Activated CD8-positive, alpha-beta memory T cell treated with anti-CD3 and anti-CD28 coated beads, Interleukin-2, amount 50 U/mL, for 1 hour (primary cell): Measurements from ENCODE around the gene ZNF354C.
"Not testable (repeated sequence)": the region's sequence is repeated elsewhere in the genome, so short reads cannot be mapped to it uniquely, and the experiment has no call there.

ENCODE experiments used
- DNase-seq: peaks from one replicate; pipeline ENCODE4 v3.0.0-alpha.2; 2020; ENCODE audit errors: extremely low read depth

The ZNF354C gene

GRCh38 chr5:179060116-179061008 is at the start of gene ZNF354C:
Gene ZNF354C, plus strand, starts transcription at chr5:179060373. Its CDS starts 1,696 bp downstream, at chr5:179062069.
- peak; percentile 56 for DNase-seq

GRCh38 chr5:179023528-179024189 is 36.5 kb upstream of the ZNF354C start, which contains the start of gene ZNF879:
Gene ZNF879, plus strand, starts transcription at chr5:179023804. Its CDS starts 1,201 bp downstream, at chr5:179025005.
- peak; percentile 86 for DNase-seq

- no peak for DNase-seq
Measured at GRCh38 chr5:179033004-179033580, 27.1 kb upstream of the ZNF354C start.

- DNase-seq, result no peak
Measured at GRCh38 chr5:179044765-179045164, 15.4 kb upstream of the ZNF354C start.

- no peak for DNase-seq
Measured at GRCh38 chr5:179051784-179052183, 8.4 kb upstream of the ZNF354C start.

- DNase-seq, result no peak
Measured at GRCh38 chr5:179054036-179054785, 6.0 kb upstream of the ZNF354C start.

- DNase-seq, result no peak
Measured at GRCh38 chr5:179054876-179055275, 5.3 kb upstream of the ZNF354C start.

GRCh38 chr5:179055436-179055835 is 4.7 kb upstream of the ZNF354C start:
- DNase-seq, result no peak

- no peak for DNase-seq
Measured at GRCh38 chr5:179055841-179056240, 4.3 kb upstream of the ZNF354C start.

- DNase-seq, result no peak
Measured at GRCh38 chr5:179061025-179061424, 852 bp downstream of the ZNF354C start.

- DNase-seq, result no peak
Measured at GRCh38 chr5:179065703-179066102, 5.5 kb downstream of the ZNF354C start.

- no peak for DNase-seq
Measured at GRCh38 chr5:179079165-179079987, 19.2 kb downstream of the ZNF354C start.

GRCh38 chr5:179080724-179081123 is 20.6 kb downstream of the ZNF354C start:
- no peak for DNase-seq

- no peak for DNase-seq
Measured at GRCh38 chr5:179089502-179089901, 29.3 kb downstream of the ZNF354C start.

GRCh38 chr5:179101282-179101681 is 41.1 kb downstream of the ZNF354C start:
- DNase-seq, result not testable (repeated sequence)

- DNase-seq, result no peak
Measured at GRCh38 chr5:179110528-179110927, 50.4 kb downstream of the ZNF354C start.

- no peak for DNase-seq
Measured at GRCh38 chr5:179111267-179112207, 51.4 kb downstream of the ZNF354C start.

- DNase-seq, result no peak
Measured at GRCh38 chr5:179112469-179113142, 52.4 kb downstream of the ZNF354C start.

GRCh38 chr5:179113143-179113530 is 53.0 kb downstream of the ZNF354C start:
- no peak for DNase-seq
